ENCODE measurements around the gene AGER.
"Not testable (repeated sequence)": the region's sequence is repeated elsewhere in the genome, so short reads cannot be mapped to it uniquely, and the experiment has no call there.

- not testable (repeated sequence) for TF ChIP-seq CTCF, POLR2A (IDR thresholded peaks at IDR 0.05)
Observed at GRCh38 chr6:32187725-32188380, 3.8 kb upstream of the AGER start.
